ENCODE measurements around the gene UGP2. TPM values are rescaled to one million over a fixed set of nuclear protein-coding genes. Genes with fewer than 3 reads are reported as not detected.

UGP2 gene
- total RNA-seq, 1 experiment from 2014 or later: 55.8 TPM

DNA sequence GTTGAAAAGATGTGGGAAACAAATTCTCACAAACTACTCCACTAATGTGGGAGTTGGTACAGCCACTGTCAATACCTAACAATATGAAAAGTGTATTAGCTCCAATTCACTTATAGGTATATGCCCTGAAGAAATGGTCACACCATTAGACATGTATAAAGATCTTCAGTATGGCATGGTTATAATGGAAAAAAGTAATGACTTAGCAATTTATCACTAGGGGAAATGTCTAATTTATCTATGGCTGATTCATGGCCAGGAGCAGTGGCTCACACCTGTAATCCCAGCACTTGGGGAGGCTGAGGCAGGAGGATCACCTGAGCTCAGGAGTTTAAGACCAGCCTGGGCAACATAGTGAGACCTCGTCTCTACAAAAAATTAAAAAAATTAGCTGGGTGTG is 52.5 kb downstream of the UGP2 start:
- no TSS peak for BruUV-seq (replicated peaks)
- no peaks in the 10 kb centered on the region for H3K9me3 ChIP-seq (ENCODE audit: low read length)
- H4K20me1 ChIP-seq (ENCODE audit: low read length): peaks cover 4% of the 10 kb centered on the region; the same call in 1 of the 2 replicates
- intact Hi-C loops (cut with micrococcal nuclease): loop anchor here (5.0 kb wide), 2 partner anchors 123 to 307 kb away; partner anchors contain the start of genes MDH1, VPS54 and WDPCP
- peaks cover 24% of the 10 kb centered on the region; the same call in 1 of the 2 replicates for H3K36me3 ChIP-seq (ENCODE audit: low read depth, low read length)
- DNase-seq (no peak), ATAC-seq (no peak)
- H3F3A ChIP-seq (ENCODE audit: low read length, unreplicated experiment): no peaks in the 10 kb centered on the region
- no peaks in the 10 kb centered on the region for H3K79me2 ChIP-seq (ENCODE audit: low read length)
- TF ChIP-seq, protein P1, sequence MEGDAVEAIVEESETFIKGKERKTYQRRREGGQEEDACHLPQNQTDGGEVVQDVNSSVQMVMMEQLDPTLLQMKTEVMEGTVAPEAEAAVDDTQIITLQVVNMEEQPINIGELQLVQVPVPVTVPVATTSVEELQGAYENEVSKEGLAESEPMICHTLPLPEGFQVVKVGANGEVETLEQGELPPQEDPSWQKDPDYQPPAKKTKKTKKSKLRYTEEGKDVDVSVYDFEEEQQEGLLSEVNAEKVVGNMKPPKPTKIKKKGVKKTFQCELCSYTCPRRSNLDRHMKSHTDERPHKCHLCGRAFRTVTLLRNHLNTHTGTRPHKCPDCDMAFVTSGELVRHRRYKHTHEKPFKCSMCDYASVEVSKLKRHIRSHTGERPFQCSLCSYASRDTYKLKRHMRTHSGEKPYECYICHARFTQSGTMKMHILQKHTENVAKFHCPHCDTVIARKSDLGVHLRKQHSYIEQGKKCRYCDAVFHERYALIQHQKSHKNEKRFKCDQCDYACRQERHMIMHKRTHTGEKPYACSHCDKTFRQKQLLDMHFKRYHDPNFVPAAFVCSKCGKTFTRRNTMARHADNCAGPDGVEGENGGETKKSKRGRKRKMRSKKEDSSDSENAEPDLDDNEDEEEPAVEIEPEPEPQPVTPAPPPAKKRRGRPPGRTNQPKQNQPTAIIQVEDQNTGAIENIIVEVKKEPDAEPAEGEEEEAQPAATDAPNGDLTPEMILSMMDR (conservative IDR thresholded peaks at IDR 0.05; ENCODE audit: low read depth, low read length): no peak
- TF ChIP-seq EZH2phosphoT487 (IDR thresholded peaks at IDR 0.05; ENCODE audit: borderline replicate concordance, low read length) (no peak), EZH2 (IDR thresholded peaks at IDR 0.05; ENCODE audit: low read length, unreplicated experiment) (no peak)
- no peak overlapping the region for H3K9ac ChIP-seq (ENCODE audit: low read length)
- no peak overlapping the region for H2AFZ ChIP-seq (ENCODE audit: low read length)
- no peak overlapping the region for H3K4me2 ChIP-seq (ENCODE audit: low read length)
- ChIA-PET CTCF (no interaction called here), POLR2A (ENCODE audit: unreplicated experiment) (no interaction called here)
- H3K27me3 ChIP-seq (ENCODE audit: low read length): no peaks in the 10 kb centered on the region
- peaks cover 31% of the 10 kb centered on the region for H3K4me1 ChIP-seq (ENCODE audit: insufficient read depth, low read length)
- H3K27ac ChIP-seq (ENCODE audit: low read length): no peak overlapping the region
- H3K9me2 ChIP-seq (replicated peaks; ENCODE audit: low read length): no peaks in the 10 kb centered on the region
- no peak overlapping the region for H3K4me3 ChIP-seq (ENCODE audit: low read length)

DNA sequence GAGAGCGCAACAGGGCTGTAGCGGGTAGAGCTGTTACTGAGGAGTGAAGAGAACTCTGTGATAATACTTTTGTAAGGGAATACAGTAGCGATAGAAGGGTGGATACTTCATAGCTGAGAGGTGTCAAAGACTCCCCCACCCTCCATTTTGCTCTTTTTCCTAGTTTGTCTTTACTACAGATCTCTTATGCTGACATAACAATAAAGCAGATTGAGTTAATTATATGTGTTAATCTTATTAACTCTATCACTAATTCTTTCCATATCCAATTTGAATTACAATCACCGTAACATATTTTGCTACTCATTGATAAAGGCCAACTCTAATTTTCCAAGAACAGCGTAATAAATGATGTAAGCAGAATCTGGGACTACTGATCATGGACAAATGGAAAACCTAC is 57.1 kb downstream of the UGP2 start:
- Histone ChIP-seq H2AFZ (ENCODE audit: low read length) (no peak overlapping the region), H3K9me3 (ENCODE audit: low read length) (peaks cover 7% of the 10 kb centered on the region; the same call in 1 of the 2 replicates), H3K4me2 (ENCODE audit: low read length) (no peak overlapping the region), H3K4me1 (ENCODE audit: insufficient read depth, low read length) (no peaks in the 10 kb centered on the region), H4K20me1 (ENCODE audit: low read length) (no peaks in the 10 kb centered on the region), H3K9ac (ENCODE audit: low read length) (no peak overlapping the region), H3K4me3 (ENCODE audit: low read length) (no peak overlapping the region), H3K9me2 (replicated peaks; ENCODE audit: low read length) (no peaks in the 10 kb centered on the region), H3K27ac (ENCODE audit: low read length) (no peak overlapping the region), H3K79me2 (ENCODE audit: low read length) (no peaks in the 10 kb centered on the region), H3F3A (ENCODE audit: low read length, unreplicated experiment) (no peaks in the 10 kb centered on the region), H3K27me3 (ENCODE audit: low read length) (no peaks in the 10 kb centered on the region), H3K36me3 (ENCODE audit: low read depth, low read length) (peaks cover 36% of the 10 kb centered on the region)
- no peak for TF ChIP-seq EZH2phosphoT487 (IDR thresholded peaks at IDR 0.05; ENCODE audit: borderline replicate concordance, low read length)
- TF ChIP-seq, protein P1 (conservative IDR thresholded peaks at IDR 0.05; ENCODE audit: low read depth, low read length): no peak
- TF ChIP-seq EZH2 (IDR thresholded peaks at IDR 0.05; ENCODE audit: low read length, unreplicated experiment): no peak
- POLR2A ChIA-PET (ENCODE audit: unreplicated experiment): no interaction called here
- intact Hi-C loops (cut with micrococcal nuclease): no loop called here
- no TSS peak for BruUV-seq (replicated peaks)
- CTCF ChIA-PET: no interaction called here
- DNase-seq: no peak
- ATAC-seq: no peak

DNA sequence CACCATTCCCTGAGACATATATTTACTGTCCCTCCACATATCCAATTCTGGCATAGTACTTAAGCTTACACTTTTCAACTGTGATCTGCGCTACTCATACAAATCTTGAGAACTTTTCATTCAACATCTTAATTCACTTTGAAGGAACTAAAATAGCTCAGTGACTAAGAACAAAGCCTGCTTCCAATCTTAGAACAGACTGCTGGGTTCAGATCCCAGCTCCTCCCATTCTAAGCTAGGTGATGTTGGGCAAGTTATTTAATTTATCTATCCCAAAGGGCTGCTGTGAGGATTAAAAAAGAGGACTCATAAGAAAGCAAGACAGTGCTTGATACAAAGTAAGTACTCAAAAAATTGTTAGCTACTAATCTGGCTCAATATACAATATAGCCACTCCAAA is 57.9 kb downstream of the UGP2 start:
- ATAC-seq (no peak), DNase-seq (no peak)
- no peak overlapping the region for H3K27ac ChIP-seq (ENCODE audit: low read length)
- H3K4me2 ChIP-seq (ENCODE audit: low read length): no peak overlapping the region
- no peaks in the 10 kb centered on the region for H3F3A ChIP-seq (ENCODE audit: low read length, unreplicated experiment)
- CTCF ChIA-PET: no interaction called here
- H3K9me2 ChIP-seq (replicated peaks; ENCODE audit: low read length): no peaks in the 10 kb centered on the region
- TF ChIP-seq, protein P1 (conservative IDR thresholded peaks at IDR 0.05; ENCODE audit: low read depth, low read length): no peak
- no peak for TF ChIP-seq EZH2 (IDR thresholded peaks at IDR 0.05; ENCODE audit: low read length, unreplicated experiment)
- TF ChIP-seq EZH2phosphoT487 (IDR thresholded peaks at IDR 0.05; ENCODE audit: borderline replicate concordance, low read length): no peak
- BruUV-seq (replicated peaks): no TSS peak
- peaks cover 38% of the 10 kb centered on the region for H3K36me3 ChIP-seq (ENCODE audit: low read depth, low read length)
- POLR2A ChIA-PET (ENCODE audit: unreplicated experiment): no interaction called here
- H3K9me3 ChIP-seq (ENCODE audit: low read length): peaks cover 7% of the 10 kb centered on the region; the same call in 1 of the 2 replicates
- no peaks in the 10 kb centered on the region for H3K79me2 ChIP-seq (ENCODE audit: low read length)
- no peak overlapping the region for H3K4me3 ChIP-seq (ENCODE audit: low read length)
- H3K9ac ChIP-seq (ENCODE audit: low read length): no peak overlapping the region
- intact Hi-C loops (cut with micrococcal nuclease): no loop called here
- no peaks in the 10 kb centered on the region for H3K27me3 ChIP-seq (ENCODE audit: low read length)
- no peaks in the 10 kb centered on the region for H4K20me1 ChIP-seq (ENCODE audit: low read length)
- H2AFZ ChIP-seq (ENCODE audit: low read length): no peak overlapping the region
- no peaks in the 10 kb centered on the region for H3K4me1 ChIP-seq (ENCODE audit: insufficient read depth, low read length)

Measured in PC-3 (cell line).